ENCODE results near the gene GRIPAP1. TPM values are rescaled to one million over a fixed set of nuclear protein-coding genes. Genes with fewer than 3 reads are reported as not detected.

GRIPAP1 gene
- total and polyA plus RNA-seq, 12 donors, result 27.4 to 86.6 (median 41.9) TPM

GRCh38 chrX:48969471-48969870 lies 32.6 kb downstream of the GRIPAP1 start:
- Histone ChIP-seq H3K4me3 (no peak overlapping the region), H3K27ac (no peak overlapping the region), H3K9me3 (replicated peaks in 1 of 3) (no peaks in the 10 kb centered on the region), H3K36me3 (replicated peaks in 1 of 2) (no peaks in the 10 kb centered on the region), H3K27me3 (no peaks in the 10 kb centered on the region), H3K4me1 (replicated peaks in 1 of 2) (no peaks in the 10 kb centered on the region)
- WGBS, 4 donors, result 89 to 95% (median 90%) methylated on average over 28 of the region's 28 CpGs; no CpG with 5 or more reads in 1 of the 4 donors
- TF ChIP-seq CTCF (IDR thresholded peaks at IDR 0.05) (no peak), POLR2A (IDR thresholded peaks at IDR 0.05) (no peak)
- DNase-seq, result no peak
- intact Hi-C loops (cut with DNase I), result no loop called here

GRCh38 chrX:48968377-48968776 lies 33.7 kb downstream of the GRIPAP1 start:
- Histone ChIP-seq H3K9me3 (replicated peaks in 1 of 3) (no peaks in the 10 kb centered on the region), H3K4me1 (replicated peaks in 1 of 2) (no peaks in the 10 kb centered on the region), H3K36me3 (replicated peaks in 1 of 2) (no peaks in the 10 kb centered on the region), H3K27me3 (no peaks in the 10 kb centered on the region), H3K4me3 (no peak overlapping the region), H3K27ac (no peak overlapping the region)
- DNase-seq, result no peak
- intact Hi-C loops (cut with DNase I), result no loop called here
- WGBS, 4 donors, result 45 to 77% (median 66%) methylated on average over 1 of the region's 1 CpG
- TF ChIP-seq POLR2A (IDR thresholded peaks at IDR 0.05) (no peak), CTCF (IDR thresholded peaks at IDR 0.05) (no peak)

GRCh38 chrX:48966796-48967579 lies 35.1 kb downstream of the GRIPAP1 start:
- TF ChIP-seq CTCF (IDR thresholded peaks at IDR 0.05), result no peak
- no peak for TF ChIP-seq POLR2A (IDR thresholded peaks at IDR 0.05)
- 80 to 89% (median 83%) methylated on average over 10 to 15 of the region's 15 CpGs for WGBS, 4 donors

GRCh38 chrX:48965959-48966358 lies 36.1 kb downstream of the GRIPAP1 start:
- 82 to 94% (median 91%) methylated on average over 1 to 14 of the region's 14 CpGs for WGBS, 4 donors
- H3K4me3 ChIP-seq, result no peak overlapping the region
- DNase-seq, result no peak

More at GRCh38 chrX:48966796-48967579, 35.1 kb downstream of the GRIPAP1 start:
- DNase-seq, result no peak
- H3K36me3 ChIP-seq (replicated peaks in 1 of 2), result no peaks in the 10 kb centered on the region
- no peaks in the 10 kb centered on the region for H3K4me1 ChIP-seq (replicated peaks in 1 of 2)
- H3K27me3 ChIP-seq, result no peaks in the 10 kb centered on the region
- H3K27ac ChIP-seq, result no peak overlapping the region
- intact Hi-C loops (cut with DNase I), result no loop called here
- H3K4me3 ChIP-seq, result no peak overlapping the region
- no peaks in the 10 kb centered on the region for H3K9me3 ChIP-seq (replicated peaks in 1 of 3)

More at GRCh38 chrX:48965959-48966358, 36.1 kb downstream of the GRIPAP1 start:
- H3K36me3 ChIP-seq (replicated peaks in 1 of 2), result no peaks in the 10 kb centered on the region
- no peaks in the 10 kb centered on the region for H3K9me3 ChIP-seq (replicated peaks in 1 of 3)
- TF ChIP-seq POLR2A (IDR thresholded peaks at IDR 0.05) (no peak), CTCF (IDR thresholded peaks at IDR 0.05) (no peak)
- H3K4me1 ChIP-seq (replicated peaks in 1 of 2), result no peaks in the 10 kb centered on the region
- no peak overlapping the region for H3K27ac ChIP-seq
- H3K27me3 ChIP-seq, result no peaks in the 10 kb centered on the region
- intact Hi-C loops (cut with DNase I), result no loop called here
